Lung (tissue), 12 donors: ENCODE data around the gene CPNE1. TPM values are rescaled to one million over a fixed set of nuclear protein-coding genes. Genes with fewer than 3 reads are reported as not detected.

ENCODE experiments used
- ATAC-seq: fragments of 200-7000 bp; cut with Tn5 transposase; one replicate; pipeline ENCODE4 v1.9.1; 2020; ENCODE audit warnings: moderate number of reproducible peaks; ENCODE audit not compliant: insufficient read depth, low FRiP score
- DNase-seq, 3 donors: peaks; one replicate each; pipeline ENCODE4 v3.0.0-alpha.2; 2013 to 2017
- H3K27ac ChIP-seq, 2 donors: one replicate each; pipeline ENCODE4 v1.5.1; 2013; ENCODE audit warnings: mild to moderate bottlenecking in 2 of 2, moderate library complexity in 2 of 2, control low read depth in 1 of 2, inconsistent platforms in 1 of 2, low read depth in 1 of 2, low read length in 1 of 2
- H3K27me3 ChIP-seq, 3 donors: one replicate each; pipeline ENCODE4 v1.5.1; 2013; ENCODE audit warnings: low read length in 2 of 3; ENCODE audit not compliant: control insufficient read depth in 3 of 3, insufficient read depth in 3 of 3
- H3K36me3 ChIP-seq, 4 donors: one replicate each; pipeline ENCODE4 v1.5.1; 2013; ENCODE audit warnings: low read length in 4 of 4, mild to moderate bottlenecking in 1 of 4, moderate library complexity in 1 of 4; ENCODE audit not compliant: control insufficient read depth in 4 of 4, insufficient read depth in 4 of 4
- H3K4me1 ChIP-seq, 5 donors: one replicate each; pipeline ENCODE4 v1.5.1; 2013; ENCODE audit warnings: low read length in 5 of 5, mild to moderate bottlenecking in 2 of 5, moderate library complexity in 1 of 5; ENCODE audit not compliant: control insufficient read depth in 5 of 5, insufficient read depth in 5 of 5
- H3K4me3 ChIP-seq: one replicate; pipeline ENCODE4 v1.5.1; 2013; ENCODE audit warnings: mild to moderate bottlenecking, control low read depth, moderate library complexity
- H3K9ac ChIP-seq, 2 donors: one replicate each; pipeline ENCODE4 v1.5.1; 2013; ENCODE audit warnings: low read length in 2 of 2, control low read depth in 1 of 2; ENCODE audit not compliant: insufficient read depth in 1 of 2
- H3K9me3 ChIP-seq, 4 donors: one replicate each; pipeline ENCODE4 v1.5.1; 2013; ENCODE audit warnings: low read length in 3 of 4, mild to moderate bottlenecking in 1 of 4, moderate library complexity in 1 of 4; ENCODE audit not compliant: control insufficient read depth in 4 of 4, insufficient read depth in 3 of 4
- CTCF ChIP-seq: IDR thresholded peaks from 2 replicates; pipeline ENCODE4 v1.5.1; 2012; ENCODE audit warnings: mild to moderate bottlenecking; ENCODE audit errors: control extremely low read depth, extremely low read depth
- WGBS, 2 donors: extraction: QIAGEN DNeasy Blood & Tissue Kit; methylation state at CpG; one replicate each; pipeline ENCODE4 v1.1.7; 2013; 5-methylcytosine and 5-hydroxymethylcytosine counted together
- polyA plus RNA-seq, 2 donors: library from polyadenylated mRNA; stranded (reverse); fragments of 200-250 nt; gene quantifications; one replicate each; pipeline ENCODE4 v1.2.1, GENCODE V29; 2013
- total RNA-seq, 2 donors: library from RNA; depleted of rRNA in 1 of 2; stranded (reverse); fragments of >200 nt in 1 of 2; gene quantifications; one replicate each; pipeline ENCODE4 v1.2.1, GENCODE V29; 2014 to 2021
- donor health status: control.
- donor health status: control.
- donor health status: Bipolar disorder and iron deficiency.
- donor health status: healthy.
- donor health status: DM: yes; HTN: yes; CAD: no.

The CPNE1 gene
- total and polyA plus RNA-seq, 4 donors: 91.9 to 180 (median 140) TPM

DNA sequence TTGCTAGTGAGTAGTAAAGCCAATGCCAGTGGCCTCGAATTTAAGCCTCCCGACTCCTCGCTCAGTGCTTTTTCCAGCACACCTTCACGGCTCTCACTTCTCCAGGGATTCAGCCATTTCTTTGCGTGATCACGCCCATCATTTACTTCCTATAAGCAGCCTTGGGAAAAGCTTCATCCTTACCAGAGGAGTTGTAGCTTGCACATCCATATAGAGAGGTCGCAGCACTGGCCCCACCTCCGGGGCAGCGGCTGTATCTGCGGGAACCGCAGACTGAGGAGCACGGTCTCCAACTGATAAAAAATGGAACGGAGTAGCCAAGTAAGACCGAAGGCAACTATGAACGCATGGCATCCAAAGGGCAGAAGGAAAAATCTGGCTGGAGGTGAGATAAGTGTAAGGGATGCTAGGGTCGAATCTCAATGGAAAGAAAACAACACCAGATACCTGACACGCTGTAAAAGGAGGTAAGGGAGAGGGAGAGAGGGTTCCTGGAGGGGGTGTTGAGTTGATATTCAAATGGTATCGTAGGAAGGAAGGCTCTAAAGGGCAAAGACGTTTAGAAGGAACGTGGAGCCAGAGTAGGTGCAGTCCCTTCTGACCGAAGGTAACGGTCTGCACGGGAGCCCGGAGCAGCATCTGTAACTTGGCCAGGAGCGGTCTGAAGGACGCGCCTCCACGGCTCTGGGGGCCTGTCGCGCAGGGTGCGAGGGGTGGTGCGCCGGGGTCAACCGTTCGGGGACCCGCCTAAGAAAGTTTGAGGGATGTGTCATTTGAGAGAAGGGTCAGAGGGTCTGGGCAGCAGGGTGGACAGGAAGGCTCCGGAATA lies 33.8 kb upstream of the CPNE1 start:
- H3K36me3 ChIP-seq: peaks cover 4 to 15% (median 7%) of the 10 kb centered on the region in 4 donors
- peak; percentile 29 for ATAC-seq

DNA sequence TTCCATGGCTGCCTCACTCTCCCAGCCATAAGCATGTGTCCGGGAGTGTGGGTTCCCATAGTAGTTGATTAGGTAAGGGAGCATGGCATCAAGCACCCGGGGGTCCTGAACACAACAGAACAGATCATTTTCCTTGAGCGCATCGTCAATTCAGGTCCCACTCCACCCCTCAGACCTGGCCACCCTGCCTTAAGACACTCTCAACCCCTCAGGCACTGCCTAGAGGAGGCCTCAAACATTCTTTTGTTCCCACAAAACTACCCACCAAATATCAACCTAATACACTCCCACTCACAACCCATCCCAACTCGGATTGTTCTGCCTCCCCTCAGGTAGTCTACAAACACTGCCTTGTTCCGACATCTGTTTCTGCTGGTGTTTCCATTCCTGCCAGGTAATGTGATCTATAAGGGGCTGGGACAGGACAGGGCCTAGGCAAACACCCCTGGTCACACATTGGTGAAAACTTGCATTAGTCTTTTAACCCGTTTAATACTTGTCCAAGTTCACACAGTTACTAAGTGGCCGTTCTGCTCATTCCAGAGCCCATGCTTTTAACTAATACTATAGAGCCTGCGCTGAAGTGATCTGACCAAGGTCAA lies 33.1 kb upstream of the CPNE1 start:
- no peaks in the 10 kb centered on the region for H3K27me3 ChIP-seq
- ATAC-seq: no peak
- H3K9ac ChIP-seq: no peak overlapping the region
- no peak for TF ChIP-seq CTCF
- WGBS, 2 donors: 74 to 90% methylated on average over 9 of the region's 9 CpGs
- H3K36me3 ChIP-seq: peaks cover 4 to 11% (median 8%) of the 10 kb centered on the region in 4 donors
- H3K27ac ChIP-seq: no peak overlapping the region
- H3K4me1 ChIP-seq: peaks cover 0 to 16% (median 3%) of the 10 kb centered on the region in 5 donors
- no peak overlapping the region for H3K4me3 ChIP-seq
- no peak for DNase-seq
- H3K9me3 ChIP-seq: no peaks in the 10 kb centered on the region

More for the DNA sequence above, 33.8 kb upstream of the CPNE1 start:
- 7 to 8% methylated on average over 37 of the region's 37 CpGs for WGBS, 2 donors
- Histone ChIP-seq H3K9ac (peak overlapping the region; percentile 45 to 71), H3K9me3 (no peaks in the 10 kb centered on the region), H3K4me1 (peaks cover 0 to 16% (median 3%) of the 10 kb centered on the region in 5 donors), H3K27ac (peak overlapping the region; percentile 89 to 98), H3K27me3 (no peaks in the 10 kb centered on the region), H3K4me3 (peak overlapping the region; percentile 90)
- peak in 1 of 3 donors; percentile 17 for DNase-seq
- TF ChIP-seq CTCF: no peak

GRCh38 chr20:35695978-35696377 lies 31.3 kb upstream of the CPNE1 start:
- WGBS, 2 donors: 74 to 76% methylated on average over 4 of the region's 4 CpGs
- Histone ChIP-seq H3K9me3 (no peaks in the 10 kb centered on the region), H3K36me3 (peaks cover 4 to 9% (median 6%) of the 10 kb centered on the region in 4 donors), H3K27me3 (no peaks in the 10 kb centered on the region), H3K4me1 (peaks cover 0 to 16% (median 3%) of the 10 kb centered on the region in 5 donors), H3K4me3 (no peak overlapping the region), H3K9ac (no peak overlapping the region), H3K27ac (no peak overlapping the region)
- DNase-seq (no peak), ATAC-seq (no peak)
- no peak for TF ChIP-seq CTCF
